Measurements from ENCODE around the gene FGF7.

GRCh38 chr15:49467746-49468480 lies 44.9 kb downstream of the FGF7 start:
- no peak for TF ChIP-seq CTCF (IDR thresholded peaks at IDR 0.05)
- no peak for TF ChIP-seq POLR2A (IDR thresholded peaks at IDR 0.05)
